GM19438 (cell line): ENCODE measurements around the gene EPG5.
A peak's percentile ranks its signal among the peaks of the same experiment; 100 is the strongest.
"Not testable (repeated sequence)": the region's sequence is repeated elsewhere in the genome, so short reads cannot be mapped to it uniquely, and the experiment has no call there.

Experiments used
- ATAC-seq: cut with Tn5 transposase; IDR thresholded peaks from one replicate; pipeline ENCODE4 v1.9.1; 2021; ENCODE audit warnings: low read depth; ENCODE audit not compliant: unreplicated experiment

Gene EPG5

DNA sequence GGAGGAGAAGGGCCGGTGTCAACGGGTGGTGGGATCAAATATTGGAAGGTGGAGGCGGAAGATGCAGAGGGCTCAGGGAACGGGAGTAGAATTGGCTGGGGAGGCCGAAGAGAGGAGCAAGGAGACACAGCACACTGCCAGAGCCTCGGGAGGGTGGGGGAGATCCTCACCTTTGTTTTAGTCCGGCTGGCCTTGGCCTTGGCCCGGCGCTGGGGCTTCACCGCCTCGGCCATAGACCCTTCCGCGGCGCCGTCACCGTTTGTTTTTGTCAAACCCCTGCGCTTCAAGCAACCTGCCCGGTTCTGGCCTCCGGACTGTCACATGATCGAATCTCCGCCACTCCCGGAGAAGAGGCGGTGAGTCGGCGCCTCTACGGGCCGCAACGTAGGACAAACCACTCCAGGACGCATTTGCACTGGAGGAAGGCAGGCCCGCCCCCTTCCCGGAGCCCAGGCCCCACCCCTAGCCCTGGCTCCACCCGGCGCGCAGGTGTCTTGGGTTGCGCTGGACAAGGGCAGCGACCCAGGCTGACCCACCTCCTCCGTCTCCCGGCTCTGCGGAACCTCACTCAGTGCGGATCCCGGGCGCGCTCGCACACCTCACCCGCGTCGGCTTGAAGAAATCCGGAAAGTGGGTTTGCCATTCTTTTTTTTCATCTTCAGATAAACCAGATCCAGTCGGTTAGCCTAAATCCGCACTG is at the start of gene EPG5:
EPG5 (minus strand) TSS at position 323 of the 700 bp plus-strand sequence; CDS start at position 233, 90 bp downstream.
- peak; percentile 97 for ATAC-seq

GRCh38 chr18:46013484-46014189 is 46.5 kb upstream of the EPG5 start:
- no peak for ATAC-seq

GRCh38 chr18:46010676-46011075 is 43.5 kb upstream of the EPG5 start:
- ATAC-seq: no peak

DNA sequence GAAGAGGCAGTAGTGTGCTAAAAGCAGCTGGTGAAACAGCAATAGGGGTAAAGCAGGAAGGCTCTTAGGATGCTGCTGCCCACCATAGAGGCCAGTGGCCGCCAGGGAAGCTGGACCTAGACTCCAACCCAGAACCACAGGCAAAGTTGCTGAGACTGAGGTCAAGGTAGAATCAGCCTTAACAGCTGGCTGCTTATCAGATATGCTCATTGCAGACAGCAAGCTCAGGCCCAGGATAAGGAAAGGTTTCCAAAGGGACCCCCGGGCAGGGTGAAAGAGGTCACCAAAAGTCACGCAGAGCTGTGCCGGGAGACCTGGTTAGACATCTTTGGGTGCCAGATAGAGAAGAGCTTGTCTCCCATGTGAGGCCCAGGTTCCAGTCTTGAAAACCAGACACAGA is 42.9 kb upstream of the EPG5 start:
- ATAC-seq: no peak

GRCh38 chr18:46009125-46009840 is 42.2 kb upstream of the EPG5 start:
- no peak for ATAC-seq

DNA sequence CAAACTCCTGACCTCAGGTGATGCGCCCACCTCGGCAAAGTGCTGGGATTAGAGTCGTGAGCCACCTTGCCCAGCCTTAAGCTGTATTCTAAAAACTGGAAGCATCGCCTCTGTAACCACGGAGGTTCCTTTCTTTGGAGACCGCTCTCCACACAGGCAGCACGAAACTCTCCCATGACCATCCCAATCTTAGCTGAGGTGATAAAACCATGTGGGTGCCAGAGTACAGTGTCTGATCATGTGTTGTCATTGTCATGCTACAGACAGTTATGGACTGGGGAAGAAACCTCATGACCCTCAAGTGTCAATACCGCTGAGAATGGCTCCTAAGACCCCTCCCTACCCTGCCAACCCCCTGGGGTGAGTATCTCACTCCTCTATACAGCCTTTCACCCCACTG is 41.4 kb upstream of the EPG5 start:
- ATAC-seq: no peak

DNA sequence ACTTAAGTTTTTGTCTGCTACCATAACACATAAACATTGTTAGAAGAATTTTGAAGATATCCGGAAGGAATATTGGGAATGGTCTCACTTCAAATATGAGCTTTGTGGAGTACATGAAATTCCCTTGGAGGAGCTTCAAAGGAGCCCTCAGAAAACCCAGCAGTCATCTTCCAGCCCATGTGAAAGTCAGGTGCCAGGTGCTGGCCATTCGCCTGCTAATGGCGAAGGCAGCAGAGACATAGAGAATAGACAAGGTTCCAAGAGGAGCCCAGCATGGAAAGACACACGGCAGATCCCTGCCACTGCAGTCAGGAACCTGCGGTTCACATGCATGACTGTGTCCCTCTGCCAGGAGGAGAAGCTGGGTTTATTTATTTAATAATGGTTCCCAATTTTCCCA is 40.0 kb upstream of the EPG5 start:
- ATAC-seq: no peak

- ATAC-seq: no peak
These were observed 35.8 kb upstream of the EPG5 start for GRCh38 chr18:46002934-46003333.

DNA sequence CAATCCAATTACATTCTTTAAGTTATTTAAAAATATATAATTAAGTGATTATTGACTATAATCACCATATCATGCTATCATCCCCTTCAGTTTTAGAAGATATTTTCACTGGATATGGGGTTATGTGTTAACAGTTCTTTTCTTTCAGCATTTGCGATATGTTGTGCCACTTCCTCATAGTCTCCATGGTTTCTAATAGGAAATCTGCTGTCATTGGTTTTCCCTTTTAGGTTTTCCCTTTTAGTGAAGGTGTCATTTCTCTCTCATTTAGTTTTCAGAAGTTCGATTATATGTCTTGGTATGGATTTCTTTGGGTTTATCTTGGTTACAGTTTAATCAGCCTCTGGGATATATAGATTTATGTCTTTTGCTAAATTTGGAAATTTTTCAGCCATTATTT is 34.8 kb upstream of the EPG5 start:
- no peak for ATAC-seq

- no peak for ATAC-seq
These were observed 33.9 kb upstream of the EPG5 start for GRCh38 chr18:46001074-46001473.

DNA sequence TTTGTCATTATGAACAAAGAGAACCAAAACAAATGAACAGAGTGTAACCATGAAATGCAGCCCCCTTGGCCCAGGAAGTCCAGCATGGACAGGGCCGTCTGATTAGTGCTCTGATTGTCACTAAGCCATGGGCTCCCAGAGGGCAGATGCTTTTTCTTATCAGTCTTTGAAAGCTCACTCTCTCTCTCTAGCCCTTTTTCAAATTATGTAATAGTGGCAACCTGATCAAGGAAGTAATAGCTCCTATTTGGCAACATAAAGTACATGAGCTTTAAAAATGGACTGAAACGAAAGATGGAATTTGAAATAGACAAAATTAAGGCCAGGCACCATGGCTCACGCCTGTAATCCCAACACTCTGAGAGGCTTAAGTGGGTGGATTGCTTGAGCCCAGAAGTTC is 32.4 kb upstream of the EPG5 start:
- no peak for ATAC-seq

- no peak for ATAC-seq
These were observed 31.1 kb upstream of the EPG5 start for GRCh38 chr18:45998244-45998643.

DNA sequence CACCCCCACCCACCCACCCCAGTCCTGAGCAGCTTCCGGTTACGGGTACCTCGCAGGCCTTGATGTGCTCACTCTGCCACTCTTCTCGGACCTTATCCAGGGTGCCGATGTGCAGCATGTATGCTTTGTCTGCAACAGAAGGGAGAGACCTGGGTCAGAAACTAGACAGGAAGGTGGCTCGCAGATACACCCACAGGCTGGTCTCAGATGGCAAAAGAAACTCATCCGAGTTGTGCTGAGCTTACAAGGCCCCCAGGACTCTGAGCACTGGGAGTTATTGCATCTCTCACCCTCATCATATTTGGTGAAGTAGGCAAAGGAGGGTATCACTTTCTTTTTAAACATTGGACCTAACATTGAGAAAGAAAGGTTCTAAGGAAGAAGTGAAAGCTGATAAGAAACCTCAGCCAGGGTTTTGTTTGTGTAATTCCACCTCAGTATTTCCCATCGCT is 30.6 kb upstream of the EPG5 start:
- ATAC-seq: no peak

DNA sequence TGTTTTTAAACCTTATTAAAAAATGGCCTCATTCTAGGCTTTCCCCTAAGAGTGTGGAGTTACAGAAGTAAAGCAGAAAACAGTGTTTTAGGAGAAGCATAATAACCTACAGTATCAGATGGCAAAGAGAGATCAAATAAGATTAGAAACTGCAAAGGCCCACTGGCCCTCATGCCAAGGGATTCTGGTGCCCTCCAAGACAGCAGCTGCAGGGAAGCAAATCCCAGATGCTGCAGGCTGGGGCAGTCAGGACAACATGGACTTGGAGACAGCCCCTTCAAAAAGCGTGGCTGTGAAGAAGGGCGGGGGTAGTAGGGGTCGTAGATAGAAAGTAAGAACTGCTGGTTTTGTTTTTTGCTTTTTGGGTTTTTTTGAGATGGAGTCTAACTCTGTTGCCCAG is 28.3 kb upstream of the EPG5 start:
- ATAC-seq: no peak

DNA sequence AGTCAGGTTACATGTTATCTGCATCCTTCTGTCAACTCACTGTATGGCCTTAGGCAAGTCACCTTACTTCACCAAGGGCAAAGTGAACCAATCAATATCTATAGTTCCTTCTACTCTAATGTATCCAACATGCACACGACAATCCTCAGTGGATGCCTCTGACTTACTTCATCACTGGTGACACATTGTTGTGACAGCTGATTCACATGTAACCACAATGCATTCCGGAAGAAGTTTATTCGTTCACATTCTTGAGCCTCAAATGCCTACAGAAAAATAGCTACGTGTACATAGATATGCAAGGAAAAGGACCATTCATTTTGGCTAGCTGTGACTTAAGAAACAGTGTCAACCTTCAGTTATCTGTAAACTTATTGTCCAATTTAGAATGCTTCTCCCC is 26.3 kb upstream of the EPG5 start:
- no peak for ATAC-seq

DNA sequence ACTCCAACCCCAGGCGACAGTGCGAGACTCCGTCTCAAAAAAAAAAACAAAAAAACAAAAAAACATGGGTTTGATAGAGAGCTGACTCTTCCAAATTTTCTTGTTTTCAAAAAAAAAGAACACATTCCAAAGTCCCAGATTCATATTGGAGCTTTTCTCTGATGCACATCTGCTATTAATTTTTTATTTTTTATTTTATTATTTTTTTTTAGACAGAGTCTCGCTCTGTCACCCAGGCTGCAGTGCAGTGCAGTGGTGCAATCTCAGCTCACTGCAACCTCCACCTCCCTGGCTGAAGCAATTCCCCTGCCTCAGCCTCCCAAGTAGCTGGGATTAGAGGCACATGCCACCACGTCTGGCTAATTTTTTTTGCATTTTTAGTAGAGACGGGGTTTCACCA is 25.4 kb upstream of the EPG5 start:
- not testable (repeated sequence) for ATAC-seq

DNA sequence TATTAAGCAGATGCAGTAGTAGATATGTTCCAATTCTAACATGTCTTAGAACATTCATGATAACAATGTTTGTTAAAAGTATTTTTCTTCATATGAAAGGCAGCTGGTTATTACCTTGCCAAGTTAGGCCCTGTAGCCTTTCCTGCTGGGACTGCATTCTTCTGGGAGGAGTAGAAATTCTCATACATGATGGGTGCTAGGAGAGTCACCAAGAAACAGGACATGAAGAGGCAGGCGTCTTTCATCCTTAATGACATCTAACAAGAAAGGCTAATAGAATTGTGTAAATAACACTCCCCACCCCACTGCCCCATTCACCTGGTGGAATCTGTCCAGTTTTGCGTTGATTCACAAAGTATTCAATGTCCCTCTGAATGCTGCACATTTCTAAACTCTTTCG is 24.7 kb upstream of the EPG5 start:
- ATAC-seq: no peak

DNA sequence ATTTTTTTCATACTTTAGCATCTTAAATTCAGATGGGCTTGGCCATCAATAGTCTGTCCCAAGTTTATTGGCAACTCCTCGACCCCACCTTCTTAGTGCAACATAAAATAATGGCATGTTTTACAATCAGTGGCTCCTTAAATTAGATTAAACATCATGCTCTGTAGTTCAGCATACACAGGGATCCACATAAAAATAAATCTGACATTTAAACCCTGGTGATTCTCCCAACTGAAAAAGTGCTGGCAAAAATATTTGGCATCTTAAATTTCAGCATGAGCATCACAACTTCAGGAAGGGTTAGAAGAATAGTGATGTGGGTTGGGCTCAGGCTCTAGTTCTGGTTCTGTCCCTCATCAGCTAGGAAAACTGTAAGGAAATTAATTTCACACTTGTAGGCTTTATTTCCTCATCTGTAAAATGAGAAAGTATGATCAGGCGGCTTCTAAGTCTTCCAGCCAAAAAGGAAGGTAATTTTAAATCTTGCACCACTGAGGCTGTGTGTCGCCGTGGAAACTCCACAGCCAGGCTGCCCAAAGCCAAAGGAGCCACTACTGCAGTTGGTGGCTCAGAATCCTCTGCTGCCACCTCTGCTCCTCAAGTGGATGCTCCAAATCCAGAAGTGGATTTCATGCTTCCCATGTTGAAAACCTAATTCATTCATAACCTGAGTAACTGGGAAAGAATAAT is 17.6 kb upstream of the EPG5 start:
- ATAC-seq: no peak

- no peak for ATAC-seq
These were observed 14.7 kb upstream of the EPG5 start for GRCh38 chr18:45981821-45982220.

- ATAC-seq: no peak
These were observed 13.1 kb upstream of the EPG5 start for GRCh38 chr18:45980229-45980628.

GRCh38 chr18:45978084-45978483 is 11.0 kb upstream of the EPG5 start:
- ATAC-seq: no peak
